Ectodermal cell (in vitro differentiated cells): Measurements from ENCODE around the gene CACNA2D3.

Experiments
- H3K27ac ChIP-seq: 2 replicates; pipeline ENCODE4 v1.7.0; 2013; ENCODE audit warnings: mild to moderate bottlenecking, low read depth, low read length; ENCODE audit not compliant: insufficient read depth, poor library complexity, severe bottlenecking
- H3K27me3 ChIP-seq: 2 replicates; pipeline ENCODE4 v1.7.0; 2013; ENCODE audit warnings: mild to moderate bottlenecking, low read length; ENCODE audit not compliant: insufficient read depth, control insufficient read depth, poor library complexity, severe bottlenecking
- H3K36me3 ChIP-seq: one replicate; pipeline ENCODE4 v1.7.0; 2013; ENCODE audit warnings: low read length; ENCODE audit not compliant: control insufficient read depth, insufficient read depth
- H3K4me1 ChIP-seq: one replicate; pipeline ENCODE4 v1.7.0; 2013; ENCODE audit warnings: low read length; ENCODE audit not compliant: control insufficient read depth, insufficient read depth
- H3K4me3 ChIP-seq: 2 replicates; pipeline ENCODE4 v1.7.0; 2013; ENCODE audit warnings: low read depth, low read length, control low read depth; ENCODE audit not compliant: insufficient read depth
- H3K9me3 ChIP-seq: 2 replicates; pipeline ENCODE4 v1.7.0; 2013; ENCODE audit warnings: mild to moderate bottlenecking, low read length, moderate library complexity; ENCODE audit not compliant: control insufficient read depth
- WGBS, 2 experiments: methylation state at CpG; one replicate each; pipeline ENCODE4 v1.1.7; 2013; ENCODE audit warnings: missing lambda C conversion rate in 2 of 2; 5-methylcytosine and 5-hydroxymethylcytosine counted together

Gene CACNA2D3

GRCh38 chr3:54874816-54875556 is 752.6 kb downstream of the CACNA2D3 start:
- Histone ChIP-seq H3K9me3 (no peaks in the 10 kb centered on the region), H3K36me3 (no peaks in the 10 kb centered on the region), H3K27me3 (no peaks in the 10 kb centered on the region), H3K4me1 (no peaks in the 10 kb centered on the region), H3K4me3 (no peak overlapping the region), H3K27ac (no peak overlapping the region)
- 94 to 95% methylated on average over 7 of the region's 7 CpGs for WGBS, 2 experiments

- WGBS, 2 experiments, result 94 to 95% methylated on average over 8 of the region's 8 CpGs
- Histone ChIP-seq H3K9me3 (no peaks in the 10 kb centered on the region), H3K27me3 (no peaks in the 10 kb centered on the region), H3K4me1 (no peaks in the 10 kb centered on the region), H3K36me3 (no peaks in the 10 kb centered on the region), H3K27ac (no peak overlapping the region), H3K4me3 (no peak overlapping the region)
Measured at GRCh38 chr3:54875596-54876268, 753.4 kb downstream of the CACNA2D3 start.

GRCh38 chr3:54876694-54877093 is 754.3 kb downstream of the CACNA2D3 start:
- H3K27me3 ChIP-seq, result no peaks in the 10 kb centered on the region
- WGBS, 2 experiments, result 94 to 98% methylated on average over 5 of the region's 5 CpGs
- no peaks in the 10 kb centered on the region for H3K36me3 ChIP-seq
- H3K27ac ChIP-seq, result no peak overlapping the region
- H3K9me3 ChIP-seq, result no peaks in the 10 kb centered on the region
- H3K4me3 ChIP-seq, result no peak overlapping the region
- H3K4me1 ChIP-seq, result no peaks in the 10 kb centered on the region

GRCh38 chr3:54877730-54878129 is 755.4 kb downstream of the CACNA2D3 start:
- WGBS, 2 experiments, result 92 to 95% methylated on average over 4 of the region's 4 CpGs
- Histone ChIP-seq H3K27me3 (no peaks in the 10 kb centered on the region), H3K36me3 (no peaks in the 10 kb centered on the region), H3K4me1 (no peaks in the 10 kb centered on the region), H3K27ac (no peak overlapping the region), H3K4me3 (no peak overlapping the region), H3K9me3 (no peaks in the 10 kb centered on the region)

- H3K27me3 ChIP-seq, result no peaks in the 10 kb centered on the region
- no peaks in the 10 kb centered on the region for H3K9me3 ChIP-seq
- no peak overlapping the region for H3K27ac ChIP-seq
- no peak overlapping the region for H3K4me3 ChIP-seq
- WGBS, 2 experiments, result 92% methylated on average over 7 of the region's 7 CpGs
- no peaks in the 10 kb centered on the region for H3K36me3 ChIP-seq
- no peaks in the 10 kb centered on the region for H3K4me1 ChIP-seq
Measured at GRCh38 chr3:54878145-54878544, 755.8 kb downstream of the CACNA2D3 start.

GRCh38 chr3:54882129-54882833 is 759.9 kb downstream of the CACNA2D3 start:
- Histone ChIP-seq H3K4me1 (no peaks in the 10 kb centered on the region), H3K27me3 (no peaks in the 10 kb centered on the region), H3K4me3 (no peak overlapping the region), H3K27ac (no peak overlapping the region), H3K36me3 (no peaks in the 10 kb centered on the region), H3K9me3 (no peaks in the 10 kb centered on the region)
- WGBS, 2 experiments, result 54 to 58% methylated on average over 3 of the region's 3 CpGs

- no peak overlapping the region for H3K27ac ChIP-seq
- WGBS, 2 experiments, result 98 to 99% methylated on average over 8 of the region's 9 CpGs
- peaks cover 3% of the 10 kb centered on the region for H3K4me1 ChIP-seq
- H3K9me3 ChIP-seq, result no peaks in the 10 kb centered on the region
- H3K27me3 ChIP-seq, result no peaks in the 10 kb centered on the region
- no peaks in the 10 kb centered on the region for H3K36me3 ChIP-seq
- no peak overlapping the region for H3K4me3 ChIP-seq
Measured at GRCh38 chr3:54888162-54888561, 765.8 kb downstream of the CACNA2D3 start.

GRCh38 chr3:54888873-54889272 is 766.5 kb downstream of the CACNA2D3 start:
- Histone ChIP-seq H3K27ac (no peak overlapping the region), H3K4me3 (no peak overlapping the region), H3K36me3 (no peaks in the 10 kb centered on the region), H3K27me3 (no peaks in the 10 kb centered on the region), H3K9me3 (no peaks in the 10 kb centered on the region), H3K4me1 (peaks cover 3% of the 10 kb centered on the region)
- WGBS, 2 experiments, result 87 to 100% methylated on average over 1 of the region's 1 CpG

GRCh38 chr3:54889731-54890130 is 767.4 kb downstream of the CACNA2D3 start:
- Histone ChIP-seq H3K27ac (no peak overlapping the region), H3K4me1 (peaks cover 3% of the 10 kb centered on the region), H3K4me3 (no peak overlapping the region), H3K9me3 (no peaks in the 10 kb centered on the region), H3K36me3 (no peaks in the 10 kb centered on the region), H3K27me3 (no peaks in the 10 kb centered on the region)
- 88 to 93% methylated on average over 3 of the region's 3 CpGs for WGBS, 2 experiments

GRCh38 chr3:54891540-54891897 is 769.2 kb downstream of the CACNA2D3 start:
- peaks cover 3% of the 10 kb centered on the region for H3K4me1 ChIP-seq
- 78% methylated on average over 5 of the region's 5 CpGs for WGBS, 2 experiments
- no peaks in the 10 kb centered on the region for H3K27me3 ChIP-seq
- no peak overlapping the region for H3K27ac ChIP-seq
- H3K4me3 ChIP-seq, result no peak overlapping the region
- no peaks in the 10 kb centered on the region for H3K36me3 ChIP-seq
- no peaks in the 10 kb centered on the region for H3K9me3 ChIP-seq
